ENCODE measurements around the gene CLCN3.
"Not testable (repeated sequence)": the region's sequence is repeated elsewhere in the genome, so short reads cannot be mapped to it uniquely, and the experiment has no call there.

CLCN3 gene

GRCh38 chr4:169618286-169618685, 2.1 kb upstream of the CLCN3 start:
- no peak for DNase-seq (ENCODE audit: low read depth)

GRCh38 chr4:169618986-169619385, 1.4 kb upstream of the CLCN3 start:
- DNase-seq (ENCODE audit: low read depth): no peak

DNA sequence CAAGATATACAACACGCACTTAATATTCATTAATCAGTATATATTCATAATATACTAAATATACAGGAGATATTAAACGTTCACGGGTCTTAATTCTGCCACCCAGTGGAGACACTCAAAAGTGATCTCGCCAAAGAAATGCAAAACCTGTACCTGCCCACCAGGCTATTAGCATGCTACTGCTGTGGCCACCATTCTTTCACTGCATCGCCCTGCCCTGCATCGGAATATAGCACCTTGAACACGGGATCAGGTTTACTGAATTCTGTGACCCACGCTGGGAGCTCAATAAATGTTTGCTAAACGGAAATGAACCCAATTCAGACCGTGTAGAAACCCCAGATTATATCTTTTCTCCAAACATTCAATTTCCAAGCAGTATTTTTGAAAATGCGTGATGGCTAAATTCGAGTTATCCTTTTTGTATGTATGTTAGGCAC, 840 bp upstream of the CLCN3 start:
- DNase-seq (ENCODE audit: low read depth): no peak

DNA sequence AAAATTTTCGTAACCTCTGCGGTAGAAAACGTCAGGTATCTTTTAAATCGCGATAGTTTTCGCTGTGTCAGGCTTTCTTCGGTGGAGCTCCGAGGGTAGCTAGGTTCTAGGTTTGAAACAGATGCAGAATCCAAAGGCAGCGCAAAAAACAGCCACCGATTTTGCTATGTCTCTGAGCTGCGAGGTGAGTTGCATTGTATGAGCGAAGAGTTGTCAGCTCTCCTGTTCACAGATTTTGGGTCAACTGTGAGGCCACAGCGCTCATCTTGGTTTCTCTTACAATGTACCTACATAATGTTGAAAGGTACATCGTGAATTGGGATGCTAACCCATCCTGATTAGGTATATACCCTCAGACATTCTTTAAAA, 486 bp downstream of the CLCN3 start:
- DNase-seq (ENCODE audit: low read depth): no peak

DNA sequence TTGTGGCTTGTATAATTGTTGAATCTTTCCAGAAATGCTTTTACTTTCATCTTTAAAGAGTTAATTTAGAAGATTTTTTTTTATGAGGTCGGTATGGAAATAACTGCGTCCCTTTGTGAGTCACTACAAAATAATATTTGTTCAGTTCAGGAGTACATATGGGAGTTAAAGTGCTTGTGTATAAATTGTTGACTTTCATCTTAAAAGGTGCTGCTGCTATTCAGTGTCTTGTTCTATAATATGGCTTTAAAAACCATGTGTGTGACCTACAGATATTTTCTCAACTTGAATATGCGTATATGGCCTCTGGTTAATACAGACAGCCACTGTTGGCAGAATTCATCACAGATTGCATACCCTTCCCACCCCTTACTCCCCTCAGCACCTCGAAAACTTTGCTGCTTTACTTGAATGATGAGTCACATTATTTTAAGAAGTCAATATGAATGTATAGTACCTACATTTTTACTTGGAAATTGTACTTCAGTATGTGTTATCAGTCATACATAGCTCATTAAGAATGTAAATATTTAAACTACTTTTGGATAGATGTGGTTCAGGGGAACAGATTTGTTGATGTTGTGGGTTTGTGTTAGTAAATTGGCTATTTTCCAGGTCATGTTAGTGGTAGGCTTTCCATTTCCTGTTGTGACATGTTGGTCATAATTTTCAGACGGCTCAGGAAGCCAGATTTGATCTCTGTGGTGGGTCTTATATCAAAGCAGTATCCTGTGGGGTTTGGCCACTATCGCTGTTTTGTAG, 1.5 kb downstream of the CLCN3 start:
- no peak for DNase-seq (ENCODE audit: low read depth)

GRCh38 chr4:169622566-169622965, 2.2 kb downstream of the CLCN3 start:
- DNase-seq (ENCODE audit: low read depth): no peak

DNA sequence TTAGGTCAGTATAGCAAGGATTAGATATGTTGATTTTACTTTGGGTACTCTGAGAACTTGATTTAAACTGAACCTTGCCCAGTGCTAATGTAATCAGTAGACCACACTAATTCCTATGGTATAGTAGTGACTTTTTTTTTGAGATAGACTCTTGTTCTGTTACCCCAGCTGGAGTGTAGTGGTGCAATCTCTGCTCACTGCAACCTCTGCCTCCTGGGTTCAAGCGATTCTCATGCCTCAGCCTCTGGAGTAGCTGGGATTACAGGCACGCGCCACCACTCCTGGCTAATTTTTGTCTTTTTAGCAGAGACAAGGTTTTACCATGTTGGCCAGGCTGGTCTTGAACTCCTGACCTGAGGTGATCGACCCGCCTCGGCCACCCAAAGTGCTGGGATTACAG, 3.6 kb downstream of the CLCN3 start:
- DNase-seq (ENCODE audit: low read depth): not testable (repeated sequence)

- no peak for DNase-seq (ENCODE audit: low read depth)
These were observed 5.5 kb downstream of the CLCN3 start for GRCh38 chr4:169625886-169626285.

DNA sequence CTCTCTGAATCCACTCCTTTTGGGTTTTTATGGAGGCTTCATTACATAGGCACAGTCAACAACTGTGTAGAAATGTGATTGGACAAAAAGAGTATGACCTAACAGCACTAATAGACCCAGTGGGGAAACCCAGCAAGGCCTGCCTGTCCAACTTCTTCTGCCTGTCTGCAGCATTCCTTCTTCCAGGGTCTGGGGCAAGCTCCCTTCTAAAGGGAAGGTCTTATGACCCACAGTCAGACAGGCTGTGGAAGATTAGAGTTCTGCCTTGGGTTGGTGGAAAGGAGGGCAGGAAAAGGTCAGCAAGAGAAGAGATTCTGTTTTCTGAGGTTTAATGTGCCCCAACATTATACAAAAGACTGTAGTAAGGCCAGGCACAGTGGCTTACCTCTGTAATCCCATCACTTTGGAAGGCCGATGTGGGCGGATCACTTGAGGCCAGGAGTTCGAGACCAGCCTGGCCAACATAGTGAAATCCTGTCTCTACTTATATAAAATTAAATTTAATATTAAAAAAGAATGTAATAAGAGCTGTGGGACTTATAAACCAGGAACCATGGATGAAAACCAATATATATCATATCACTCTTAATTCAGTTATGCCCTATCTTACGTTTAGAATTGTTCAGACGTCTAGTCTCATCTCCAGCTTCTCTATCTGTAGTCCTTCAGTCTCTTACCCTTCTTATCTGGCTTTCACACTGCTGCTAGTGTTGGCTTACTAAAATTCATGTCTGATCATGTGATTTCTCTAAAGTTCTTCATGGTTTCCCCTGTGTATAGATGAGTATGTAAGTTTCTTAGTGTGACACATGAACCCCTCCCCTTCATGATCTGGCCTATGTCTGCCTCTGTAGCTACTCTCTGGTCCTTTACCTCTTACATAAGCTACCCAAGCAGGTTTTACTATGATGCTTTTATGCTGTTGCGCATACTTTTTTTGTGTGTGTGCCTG, 6.2 kb downstream of the CLCN3 start:
- DNase-seq (ENCODE audit: low read depth): no peak

DNA sequence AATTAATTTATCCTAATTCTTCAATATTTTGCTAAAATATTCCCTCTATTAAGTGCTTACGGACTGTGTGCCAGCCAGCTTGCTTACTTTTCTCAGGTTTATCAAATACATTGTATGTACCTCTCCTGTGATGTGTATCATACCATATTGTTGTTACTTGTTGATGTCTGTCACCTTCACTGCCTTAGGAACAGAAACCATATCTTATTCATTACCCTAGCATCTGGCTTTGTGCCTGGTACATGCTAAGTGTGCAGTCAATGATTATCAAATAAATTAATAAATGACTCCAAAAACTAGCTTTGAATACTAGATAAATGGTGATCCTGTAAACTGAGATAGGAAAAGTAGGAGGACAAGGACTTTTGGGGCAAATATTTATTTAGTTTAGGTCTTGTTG, 6.9 kb downstream of the CLCN3 start:
- DNase-seq (ENCODE audit: low read depth): no peak

DNA sequence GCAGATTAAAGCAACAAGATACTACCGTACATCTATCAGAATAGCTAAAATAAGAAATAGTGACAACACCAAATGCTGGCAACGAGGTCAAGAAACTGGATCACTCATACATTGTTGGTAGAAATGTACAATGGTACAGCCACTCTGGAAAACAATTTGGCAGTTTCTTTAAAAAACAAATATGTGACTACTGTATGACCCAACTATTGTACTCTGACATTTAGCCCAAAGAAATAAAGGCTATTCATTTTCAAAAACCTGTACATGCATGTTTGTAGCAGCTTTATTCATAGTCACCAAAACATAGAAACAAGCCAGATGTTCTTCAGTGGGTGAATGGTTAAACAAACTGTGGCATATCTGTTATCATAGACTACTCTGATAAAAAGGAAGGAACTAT, 8.2 kb downstream of the CLCN3 start:
- no peak for DNase-seq (ENCODE audit: low read depth)

DNA sequence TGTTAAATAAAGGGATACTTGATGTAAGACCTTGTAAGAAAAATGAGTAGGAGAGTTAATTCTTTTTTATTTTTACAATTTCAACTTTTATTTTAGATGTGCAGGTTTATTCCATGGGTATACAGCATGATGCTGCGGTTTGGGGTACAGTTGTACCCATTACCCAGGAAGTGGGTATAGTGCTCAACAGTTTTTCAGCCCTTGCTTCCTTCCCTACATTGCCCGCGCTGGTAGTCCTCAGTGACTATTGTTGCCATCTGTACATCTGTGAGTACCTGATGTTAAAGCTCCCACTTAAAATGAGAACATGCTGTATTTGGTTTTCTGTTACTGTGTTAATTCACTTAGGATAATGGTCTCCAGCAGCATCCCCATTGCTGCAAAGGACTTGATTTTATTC, 9.7 kb downstream of the CLCN3 start:
- no peak for DNase-seq (ENCODE audit: low read depth)

- DNase-seq (ENCODE audit: low read depth): no peak
These were observed 12.5 kb downstream of the CLCN3 start for GRCh38 chr4:169632896-169633295.

GRCh38 chr4:169634975-169635374, 14.6 kb downstream of the CLCN3 start:
- no peak for DNase-seq (ENCODE audit: low read depth)

DNA sequence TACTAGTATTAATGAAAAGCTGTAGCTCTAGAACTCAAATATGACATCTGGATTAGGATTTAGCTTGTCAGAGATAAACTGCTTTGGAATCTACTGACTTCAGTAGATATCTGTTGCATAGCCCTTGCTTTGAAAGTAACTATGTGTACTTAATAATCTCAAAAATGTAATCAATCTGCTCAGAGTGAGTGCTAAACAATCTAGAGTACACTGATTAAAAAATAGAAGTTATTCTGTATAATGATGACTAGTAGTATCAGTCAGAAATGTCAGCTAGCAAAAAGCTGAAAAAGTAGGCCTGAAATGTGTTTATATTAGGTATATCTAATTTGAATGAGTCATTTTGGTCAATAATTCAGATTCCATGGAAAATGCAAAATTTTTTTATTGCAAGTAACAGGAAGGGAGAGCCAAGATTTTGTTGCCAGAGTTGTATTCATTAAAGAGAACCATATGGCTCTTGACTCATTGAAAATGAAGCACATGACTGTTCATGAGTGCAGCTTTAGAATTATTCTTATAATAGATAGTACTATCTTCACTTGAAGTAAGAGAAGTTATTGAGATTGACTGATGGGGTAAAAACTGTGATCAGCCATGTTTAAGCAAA, 20.0 kb downstream of the CLCN3 start:
- DNase-seq (ENCODE audit: low read depth): no peak

DNA sequence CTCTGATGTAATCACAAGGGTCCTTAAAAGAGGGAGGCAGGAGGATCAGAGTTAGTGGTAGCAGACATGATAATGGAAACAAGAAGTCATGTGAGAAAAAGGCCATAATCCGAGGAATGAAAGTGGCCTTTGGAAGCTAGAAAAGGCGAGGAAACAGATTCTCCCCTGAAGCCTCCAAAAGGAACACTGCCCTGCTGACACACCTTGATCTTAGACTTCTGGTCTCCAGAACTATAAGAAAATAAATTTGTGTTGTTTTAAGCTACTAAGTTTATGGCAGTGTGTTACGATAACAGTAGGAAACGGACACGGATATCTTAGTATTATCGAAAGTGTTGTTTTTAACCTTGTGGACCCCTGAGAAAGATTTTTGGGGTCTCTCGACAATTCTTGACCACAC, 24.4 kb downstream of the CLCN3 start:
- no peak for DNase-seq (ENCODE audit: low read depth)

- no peak for DNase-seq (ENCODE audit: low read depth)
These were observed 25.2 kb downstream of the CLCN3 start for GRCh38 chr4:169645627-169646026.

DNA sequence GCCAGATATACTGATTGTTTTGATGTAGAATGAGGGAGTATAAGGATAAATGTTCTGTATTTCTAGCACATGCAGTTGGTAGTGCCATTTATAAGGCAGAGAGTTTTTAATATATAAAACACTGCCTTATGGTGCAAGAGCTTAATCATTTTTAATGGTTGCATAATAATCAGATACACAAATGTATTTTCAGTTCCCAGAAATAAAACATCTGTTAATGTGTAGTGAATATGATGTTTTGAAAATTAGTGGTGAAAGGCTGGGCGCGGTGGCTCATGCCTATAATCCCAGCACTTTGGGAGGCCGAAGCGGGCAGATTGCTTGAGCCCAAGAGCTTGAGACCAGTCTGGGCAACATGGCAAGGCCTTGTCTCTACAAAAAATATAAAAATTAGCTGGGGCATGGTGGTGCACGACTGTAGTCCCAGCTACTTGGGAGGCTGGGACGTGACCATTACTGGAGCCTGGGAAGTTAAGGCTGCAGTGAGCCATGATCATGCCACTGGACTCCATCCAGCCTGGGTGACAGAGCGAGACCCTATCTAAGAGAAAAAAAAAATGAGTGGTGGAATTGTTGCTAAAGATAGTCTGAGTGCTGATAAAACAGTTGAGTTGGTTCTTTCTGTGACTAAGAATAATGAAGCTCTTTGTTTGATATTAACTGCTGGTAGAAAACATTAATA, 29.3 kb downstream of the CLCN3 start:
- DNase-seq (ENCODE audit: low read depth): no peak

GRCh38 chr4:169650227-169650936, 30.0 kb downstream of the CLCN3 start:
- DNase-seq (ENCODE audit: low read depth): no peak

DNA sequence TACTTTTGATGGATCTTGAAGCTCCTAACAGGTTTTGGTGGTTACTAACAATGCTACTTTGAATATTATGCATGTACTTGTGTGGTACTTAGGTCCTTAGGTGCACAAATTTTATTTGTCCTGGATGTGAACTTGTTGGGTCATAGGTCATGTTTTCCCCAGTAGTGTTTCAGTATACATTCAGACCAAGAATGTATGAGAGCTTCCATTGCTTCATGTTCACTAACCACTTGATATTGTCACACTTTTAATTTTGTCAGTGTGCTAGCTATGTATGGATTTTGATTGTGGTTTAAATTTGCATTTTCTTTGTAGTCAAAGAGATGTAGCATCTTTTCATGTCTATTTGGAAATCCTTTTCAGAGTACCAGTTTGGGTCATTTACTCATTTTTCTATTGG, 32.2 kb downstream of the CLCN3 start:
- DNase-seq (ENCODE audit: low read depth): no peak

- DNase-seq (ENCODE audit: low read depth): no peak
These were observed 35.0 kb downstream of the CLCN3 start for GRCh38 chr4:169655401-169655800.
